GM10847 (cell line): Measurements from ENCODE around the gene TTLL3.

Source experiments
- POLR2A ChIP-seq: IDR thresholded peaks from 2 replicates; pipeline ENCODE4 v1.6.1; 2011; ENCODE audit not compliant: insufficient read length; ENCODE audit errors: extremely low read depth

Gene TTLL3

GRCh38 chr3:9779075-9779593 lies 30.9 kb upstream of the TTLL3 start:
- TF ChIP-seq POLR2A: no peak

GRCh38 chr3:9779721-9780457 lies 30.2 kb upstream of the TTLL3 start:
- TF ChIP-seq POLR2A: no peak

- no peak for TF ChIP-seq POLR2A
These were observed 29.6 kb upstream of the TTLL3 start for GRCh38 chr3:9780458-9780812.

GRCh38 chr3:9780910-9781309 lies 29.2 kb upstream of the TTLL3 start:
- no peak for TF ChIP-seq POLR2A

- TF ChIP-seq POLR2A: no peak
These were observed 28.5 kb upstream of the TTLL3 start for GRCh38 chr3:9781551-9781950.

GRCh38 chr3:9781978-9782603 lies 28.0 kb upstream of the TTLL3 start:
- TF ChIP-seq POLR2A: no peak

GRCh38 chr3:9782770-9783169 lies 27.3 kb upstream of the TTLL3 start:
- TF ChIP-seq POLR2A: no peak

- TF ChIP-seq POLR2A: no peak
These were observed 26.1 kb upstream of the TTLL3 start for GRCh38 chr3:9783954-9784353.

GRCh38 chr3:9784965-9785364 lies 25.1 kb upstream of the TTLL3 start:
- no peak for TF ChIP-seq POLR2A

- TF ChIP-seq POLR2A: no peak
These were observed 24.5 kb upstream of the TTLL3 start for GRCh38 chr3:9785602-9786001.

- no peak for TF ChIP-seq POLR2A
These were observed 23.8 kb upstream of the TTLL3 start for GRCh38 chr3:9786209-9786739.

GRCh38 chr3:9786825-9787669 lies 23.0 kb upstream of the TTLL3 start:
- no peak for TF ChIP-seq POLR2A

GRCh38 chr3:9787714-9788113 lies 22.3 kb upstream of the TTLL3 start:
- TF ChIP-seq POLR2A: no peak

GRCh38 chr3:9791127-9791526 lies 18.9 kb upstream of the TTLL3 start:
- no peak for TF ChIP-seq POLR2A

- no peak for TF ChIP-seq POLR2A
These were observed 18.2 kb upstream of the TTLL3 start for GRCh38 chr3:9791790-9792404.
